DND-41 (cell line): ENCODE measurements around the gene CPPED1.

ENCODE experiments used
- EZH2 ChIP-seq: IDR thresholded peaks from 3 replicates; pipeline ENCODE4 v1.6.1; 2012; ENCODE audit warnings: borderline replicate concordance, low read depth, mild to moderate bottlenecking, moderate library complexity, low read length, inconsistent platforms; ENCODE audit not compliant: severe bottlenecking
- TF ChIP-seq, protein P1 (sequence below): IDR thresholded peaks from 2 replicates; pipeline ENCODE4 v1.5.1; 2012; ENCODE audit warnings: borderline replicate concordance, low read length, moderate library complexity, mild to moderate bottlenecking; ENCODE audit not compliant: poor library complexity, severe bottlenecking; ENCODE audit errors: extremely low read depth

DNA sequence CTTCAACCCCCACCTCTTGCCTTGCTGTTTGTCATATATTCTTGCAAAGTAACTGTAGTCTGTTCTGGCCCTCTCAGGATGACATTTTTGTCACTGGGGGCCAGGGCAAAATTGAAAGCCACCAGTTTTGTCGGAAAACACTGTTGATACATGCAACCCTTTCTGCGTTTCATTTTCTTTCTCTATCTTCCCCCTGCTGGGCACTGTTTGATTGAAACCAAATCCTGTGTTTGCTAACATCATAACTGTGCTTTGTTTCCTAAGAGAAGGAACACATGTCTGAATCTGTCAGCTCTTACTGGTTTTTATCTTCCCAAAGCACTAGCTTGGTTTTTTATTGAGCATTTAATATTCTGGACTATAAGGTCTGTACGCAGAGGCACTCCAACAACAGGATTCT, 11.7 kb upstream of the CPPED1 start:
- no peak for TF ChIP-seq EZH2
- TF ChIP-seq, protein P1, sequence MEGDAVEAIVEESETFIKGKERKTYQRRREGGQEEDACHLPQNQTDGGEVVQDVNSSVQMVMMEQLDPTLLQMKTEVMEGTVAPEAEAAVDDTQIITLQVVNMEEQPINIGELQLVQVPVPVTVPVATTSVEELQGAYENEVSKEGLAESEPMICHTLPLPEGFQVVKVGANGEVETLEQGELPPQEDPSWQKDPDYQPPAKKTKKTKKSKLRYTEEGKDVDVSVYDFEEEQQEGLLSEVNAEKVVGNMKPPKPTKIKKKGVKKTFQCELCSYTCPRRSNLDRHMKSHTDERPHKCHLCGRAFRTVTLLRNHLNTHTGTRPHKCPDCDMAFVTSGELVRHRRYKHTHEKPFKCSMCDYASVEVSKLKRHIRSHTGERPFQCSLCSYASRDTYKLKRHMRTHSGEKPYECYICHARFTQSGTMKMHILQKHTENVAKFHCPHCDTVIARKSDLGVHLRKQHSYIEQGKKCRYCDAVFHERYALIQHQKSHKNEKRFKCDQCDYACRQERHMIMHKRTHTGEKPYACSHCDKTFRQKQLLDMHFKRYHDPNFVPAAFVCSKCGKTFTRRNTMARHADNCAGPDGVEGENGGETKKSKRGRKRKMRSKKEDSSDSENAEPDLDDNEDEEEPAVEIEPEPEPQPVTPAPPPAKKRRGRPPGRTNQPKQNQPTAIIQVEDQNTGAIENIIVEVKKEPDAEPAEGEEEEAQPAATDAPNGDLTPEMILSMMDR: peak; percentile 9
